ENCODE measurements around the gene ZIC5.

DNA sequence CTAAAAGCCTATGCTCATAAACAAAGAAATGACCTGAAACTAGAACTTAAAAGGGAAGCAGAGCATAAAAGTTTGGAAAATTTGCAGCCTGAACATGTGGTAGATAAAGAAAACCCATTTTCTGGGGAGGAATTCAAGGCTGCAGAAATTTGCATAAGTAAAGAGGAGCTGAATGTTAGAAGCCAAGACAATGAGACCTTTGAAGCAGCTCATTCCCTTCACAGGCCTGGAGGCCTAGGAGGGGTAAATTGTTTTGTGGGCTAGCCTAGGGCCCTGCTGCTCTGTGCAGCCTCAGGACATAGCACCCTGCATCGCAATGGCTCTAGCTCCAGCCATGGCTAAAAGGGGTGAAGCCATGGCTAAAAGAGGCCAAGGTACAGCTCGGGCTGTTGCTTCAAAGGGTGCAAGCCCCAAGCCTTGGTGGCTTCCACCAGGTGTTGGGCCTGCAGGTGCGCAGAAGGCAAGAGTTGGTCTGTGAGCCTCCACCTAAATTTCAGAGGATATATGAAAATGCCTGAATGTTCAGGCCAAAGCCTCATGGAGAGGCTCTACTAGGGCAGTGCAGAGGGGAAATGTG lies 48.3 kb upstream of the ZIC5 start:
- TF ChIP-seq CTCF (IDR thresholded peaks at IDR 0.05) (no peak), POLR2A (IDR thresholded peaks at IDR 0.05) (no peak)

Data from adrenal gland (tissue), 5 donors.